ENCODE data around the gene TBL3.

TBL3 gene

GRCh38 chr16:2016407-2016922 lies 44.6 kb downstream of the TBL3 start:
- DNase-seq (ENCODE audit: low spot score), result no peak

GRCh38 chr16:2019518-2019920 lies 47.7 kb downstream of the TBL3 start, which contains the start of gene NPW:
Gene NPW (plus strand): TSS chr16:2019785.
- no peak for DNase-seq (ENCODE audit: low spot score)

- DNase-seq (ENCODE audit: low spot score), result no peak
These were observed 48.3 kb downstream of the TBL3 start for GRCh38 chr16:2019921-2020831.

- DNase-seq (ENCODE audit: low spot score), result no peak
These were observed 50.9 kb downstream of the TBL3 start for GRCh38 chr16:2022723-2023091.

GRCh38 chr16:2023092-2024031 lies 51.5 kb downstream of the TBL3 start:
- peak; percentile 90 for DNase-seq (ENCODE audit: low spot score)

GRCh38 chr16:2024032-2024420 lies 52.2 kb downstream of the TBL3 start:
- no peak for DNase-seq (ENCODE audit: low spot score)

- no peak for DNase-seq (ENCODE audit: low spot score)
These were observed 53.4 kb downstream of the TBL3 start for GRCh38 chr16:2025251-2025650.

GRCh38 chr16:2025878-2026460 lies 54.1 kb downstream of the TBL3 start:
- no peak for DNase-seq (ENCODE audit: low spot score)

- DNase-seq (ENCODE audit: low spot score), result no peak
These were observed 54.7 kb downstream of the TBL3 start, which contains the start of gene NHERF2 for GRCh38 chr16:2026461-2027023. Gene NHERF2 (plus strand): TSS chr16:2026902. CDS start chr16:2027006, 104 bp downstream.

- no peak for DNase-seq (ENCODE audit: low spot score)
These were observed 55.5 kb downstream of the TBL3 start for GRCh38 chr16:2027024-2028010.

GRCh38 chr16:2028146-2028545 lies 56.3 kb downstream of the TBL3 start:
- DNase-seq (ENCODE audit: low spot score), result no peak

GRCh38 chr16:2028620-2029220 lies 56.9 kb downstream of the TBL3 start:
- no peak for DNase-seq (ENCODE audit: low spot score)

- DNase-seq (ENCODE audit: low spot score), result no peak
These were observed 57.5 kb downstream of the TBL3 start for GRCh38 chr16:2029350-2029749.

- no peak for DNase-seq (ENCODE audit: low spot score)
These were observed 58.2 kb downstream of the TBL3 start for GRCh38 chr16:2030036-2030435.

- DNase-seq (ENCODE audit: low spot score), result no peak
These were observed 59.3 kb downstream of the TBL3 start for GRCh38 chr16:2031081-2031577.

Measured in hematopoietic multipotent progenitor cell treated with erythropoietin and hydrocortisone succinate and interleukin-3 and kit ligand, for 15 days (in vitro differentiated cells).